GM18858 (cell line): ENCODE data around the gene GNB1L.

Experiments
- ATAC-seq: cut with Tn5 transposase; IDR thresholded peaks from one replicate; pipeline ENCODE4 v1.9.1; 2021; ENCODE audit not compliant: unreplicated experiment

The GNB1L gene

DNA sequence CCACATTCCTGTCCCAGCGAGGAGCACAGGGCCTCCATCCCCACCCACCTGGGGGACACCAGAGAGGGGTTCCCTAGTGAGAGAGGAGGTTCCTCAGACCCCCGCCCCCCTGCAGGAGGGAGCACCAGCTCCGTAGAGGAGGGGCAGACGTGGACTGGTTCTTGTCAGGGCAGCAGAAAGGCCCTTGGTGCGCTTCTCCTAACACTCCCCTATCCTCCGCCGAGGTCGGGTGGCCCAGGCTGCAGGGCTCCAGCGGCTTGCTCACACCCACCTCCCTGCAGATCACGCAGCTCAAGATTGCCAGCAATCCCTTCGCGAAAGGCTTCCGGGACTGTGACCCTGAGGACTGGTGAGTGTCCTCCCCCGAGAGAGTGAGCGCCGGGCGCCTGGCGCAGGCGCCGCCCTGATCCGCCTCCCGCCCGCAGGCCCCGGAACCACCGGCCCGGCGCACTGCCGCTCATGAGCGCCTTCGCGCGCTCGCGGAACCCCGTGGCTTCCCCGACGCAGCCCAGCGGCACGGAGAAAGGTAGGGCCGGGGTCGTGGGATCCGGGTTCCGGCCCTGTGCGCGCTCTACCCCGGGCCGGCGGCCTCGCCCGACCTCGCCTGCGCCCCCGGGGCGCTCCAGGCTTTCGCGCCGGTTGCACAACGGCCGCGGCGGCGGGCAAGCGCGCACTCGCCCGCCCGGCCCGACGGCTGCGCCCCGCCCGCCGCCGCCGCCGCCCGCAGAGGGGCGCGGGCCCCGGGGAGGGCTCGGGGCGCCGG, 89.0 kb downstream of the GNB1L start:
- ATAC-seq: no peak

DNA sequence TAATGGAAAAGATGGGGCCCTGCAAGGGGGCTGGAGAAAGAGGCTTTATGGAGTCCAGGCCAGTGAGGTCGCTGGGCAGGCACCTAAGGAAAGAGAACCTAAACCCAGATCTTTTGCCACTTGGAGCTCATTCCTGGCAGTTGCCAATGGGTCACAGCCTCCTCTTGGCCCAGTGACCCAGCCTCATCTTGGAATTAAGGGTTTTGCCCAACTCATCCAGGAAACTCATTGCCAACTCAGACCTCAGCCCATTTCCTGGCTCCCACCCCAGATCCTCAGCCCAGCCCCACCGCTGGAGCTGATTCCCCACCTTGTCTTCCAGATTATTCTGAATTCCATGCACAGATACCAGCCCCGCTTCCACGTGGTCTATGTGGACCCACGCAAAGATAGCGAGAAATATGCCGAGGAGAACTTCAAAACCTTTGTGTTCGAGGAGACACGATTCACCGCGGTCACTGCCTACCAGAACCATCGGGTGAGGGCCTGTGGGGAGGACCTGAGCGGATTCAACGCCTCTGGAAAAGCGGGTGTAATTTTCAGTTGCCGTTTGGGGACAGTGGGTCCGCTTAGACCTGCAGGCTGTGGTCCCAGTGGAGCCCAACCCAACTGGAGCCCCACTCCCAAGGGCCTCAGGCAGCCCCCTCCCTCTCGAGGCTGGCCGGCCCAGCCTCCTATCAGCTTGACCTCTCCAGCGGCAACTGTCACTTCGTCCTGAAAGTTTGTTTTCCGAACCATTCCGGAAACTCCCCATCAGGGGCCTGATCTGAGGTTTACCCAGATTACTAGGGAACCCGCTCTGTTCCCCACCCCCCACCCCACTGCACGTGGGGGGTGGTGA, 89.8 kb downstream of the GNB1L start:
- no peak for ATAC-seq

DNA sequence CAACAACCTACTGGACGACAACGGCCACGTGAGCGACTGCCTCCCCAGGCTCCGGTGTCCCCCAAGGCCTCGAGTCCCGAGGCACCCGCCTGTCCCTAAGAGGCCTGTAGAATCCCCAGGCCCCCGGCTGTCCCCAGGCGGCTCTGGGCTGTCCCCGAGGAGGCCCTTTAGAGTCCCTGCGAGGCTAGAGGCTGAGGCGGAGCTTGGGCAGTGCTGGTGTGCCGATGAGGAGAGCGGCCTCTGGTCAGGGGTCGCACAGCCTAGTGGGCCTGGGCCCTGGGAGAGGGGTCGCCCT, 90.4 kb downstream of the GNB1L start:
- ATAC-seq: no peak

DNA sequence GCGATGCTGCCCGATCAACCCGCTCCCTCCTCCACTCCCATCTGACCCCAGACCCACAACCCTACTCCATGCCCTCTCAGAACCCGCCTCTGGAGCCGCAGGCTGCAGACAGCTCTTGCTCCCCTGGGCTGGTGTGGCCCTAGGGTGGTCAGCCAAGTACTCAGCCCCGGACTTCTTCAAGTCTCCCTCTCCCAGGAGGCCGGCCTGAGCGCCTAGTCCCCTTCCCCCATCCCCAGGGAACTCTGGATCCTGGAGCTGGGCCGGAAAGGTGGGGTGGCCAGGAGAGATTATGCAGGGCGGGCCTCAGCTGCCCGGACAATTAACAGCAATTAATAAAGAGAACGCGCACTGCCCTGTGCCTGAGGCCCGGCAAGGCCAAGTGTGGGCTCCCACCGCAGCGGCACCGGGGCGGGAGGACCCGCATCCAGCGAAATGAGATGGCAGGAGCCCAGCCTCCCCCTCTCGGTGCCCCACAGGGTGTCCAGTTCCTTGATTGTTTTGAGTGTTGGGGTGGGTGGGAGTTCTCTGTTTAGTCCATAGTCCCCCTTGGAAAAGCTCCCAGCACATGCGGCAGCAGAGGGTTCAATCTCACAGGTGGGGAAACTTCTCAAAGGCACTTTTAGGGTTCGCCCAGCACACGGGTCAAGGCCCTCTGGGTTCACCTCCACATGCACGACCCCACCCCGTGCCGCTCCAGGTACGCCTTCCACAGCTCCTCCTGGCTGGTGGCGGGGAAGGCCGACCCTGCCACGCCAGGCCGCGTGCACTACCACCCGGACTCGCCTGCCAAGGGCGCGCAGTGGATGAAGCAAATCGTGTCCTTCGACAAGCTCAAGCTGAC, 91.0 kb downstream of the GNB1L start:
- ATAC-seq: no peak

DNA sequence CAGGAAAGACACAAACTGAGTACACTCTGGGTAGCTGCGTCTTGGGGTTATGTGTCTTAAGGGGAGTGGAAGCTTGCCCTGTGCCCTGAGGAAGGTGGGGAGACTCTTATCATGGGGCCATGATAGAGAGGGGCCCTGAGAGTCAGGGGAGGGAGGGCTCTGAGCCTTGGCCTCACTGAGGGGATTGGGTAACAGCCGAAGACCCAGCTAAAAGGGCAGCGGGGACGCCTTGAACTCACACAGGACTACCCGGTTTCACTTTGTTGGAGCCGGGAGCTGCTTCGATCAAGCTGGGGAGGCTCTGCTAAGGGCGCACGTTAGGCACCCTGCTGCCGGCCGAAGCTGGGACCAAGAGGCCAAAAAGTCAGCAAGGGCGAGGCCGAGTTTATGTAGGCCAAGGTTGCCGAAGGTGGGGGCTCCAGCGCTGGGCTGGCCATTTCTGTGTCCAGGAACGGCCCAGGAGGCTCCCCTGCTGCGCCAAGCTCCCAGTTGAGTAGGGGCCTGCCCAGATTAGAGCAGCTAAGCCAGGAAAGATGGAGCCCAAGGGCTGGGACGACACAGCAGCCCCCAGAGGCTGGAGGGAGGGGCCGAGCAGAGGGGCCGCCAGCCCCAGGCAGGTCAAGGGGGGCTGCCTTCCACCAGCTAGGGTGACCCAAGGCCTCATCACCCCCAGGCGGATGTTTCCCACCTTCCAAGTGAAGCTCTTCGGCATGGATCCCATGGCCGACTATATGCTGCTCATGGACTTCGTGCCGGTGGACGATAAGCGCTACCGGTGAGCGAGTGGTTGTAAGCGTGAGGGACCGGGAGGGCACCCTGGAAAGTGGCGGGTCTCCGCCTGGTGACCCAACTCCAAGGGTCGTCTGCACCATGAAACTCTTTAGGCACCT, 91.9 kb downstream of the GNB1L start:
- ATAC-seq: no peak

DNA sequence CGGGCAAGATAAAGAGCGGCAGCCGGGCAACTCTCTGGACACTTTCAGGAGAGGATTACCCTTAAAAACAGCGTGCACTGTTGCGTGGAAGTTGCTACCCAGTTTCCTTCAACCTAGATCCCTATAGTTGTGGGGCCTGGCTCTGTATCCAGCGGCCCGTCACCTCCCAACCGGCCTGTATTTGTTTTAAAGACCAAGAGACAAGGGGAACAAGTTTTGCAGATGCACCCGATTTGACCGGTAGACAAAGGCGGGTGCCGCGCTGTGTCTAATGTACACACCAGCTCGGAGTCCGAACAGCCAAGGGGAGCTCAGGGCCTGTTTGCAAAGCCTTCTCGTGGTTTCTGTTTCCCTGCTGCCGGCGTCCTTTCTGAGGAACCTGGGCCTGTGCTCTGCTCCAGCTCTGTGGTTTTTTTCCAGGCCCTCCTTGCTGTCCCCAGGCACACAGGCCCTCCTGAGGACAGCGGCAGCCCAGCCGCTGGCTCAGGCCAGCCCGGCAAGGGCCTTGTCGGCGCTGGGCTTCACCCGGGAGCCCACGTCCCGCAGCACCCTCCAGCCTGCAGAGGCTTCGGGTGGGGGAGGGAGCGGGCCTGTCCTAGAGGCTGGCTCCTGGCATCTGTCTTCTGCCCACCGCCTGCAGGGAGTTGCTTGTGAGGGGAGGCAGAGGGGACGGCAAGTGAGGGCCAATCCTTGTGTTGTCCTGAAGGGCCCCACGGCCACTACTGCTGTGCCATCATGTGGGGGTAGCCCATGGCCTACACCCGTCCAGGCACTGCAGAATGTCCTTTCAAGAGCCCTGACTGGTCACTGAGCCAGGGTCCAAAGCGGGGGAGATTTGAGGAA, 92.7 kb downstream of the GNB1L start:
- no peak for ATAC-seq

DNA sequence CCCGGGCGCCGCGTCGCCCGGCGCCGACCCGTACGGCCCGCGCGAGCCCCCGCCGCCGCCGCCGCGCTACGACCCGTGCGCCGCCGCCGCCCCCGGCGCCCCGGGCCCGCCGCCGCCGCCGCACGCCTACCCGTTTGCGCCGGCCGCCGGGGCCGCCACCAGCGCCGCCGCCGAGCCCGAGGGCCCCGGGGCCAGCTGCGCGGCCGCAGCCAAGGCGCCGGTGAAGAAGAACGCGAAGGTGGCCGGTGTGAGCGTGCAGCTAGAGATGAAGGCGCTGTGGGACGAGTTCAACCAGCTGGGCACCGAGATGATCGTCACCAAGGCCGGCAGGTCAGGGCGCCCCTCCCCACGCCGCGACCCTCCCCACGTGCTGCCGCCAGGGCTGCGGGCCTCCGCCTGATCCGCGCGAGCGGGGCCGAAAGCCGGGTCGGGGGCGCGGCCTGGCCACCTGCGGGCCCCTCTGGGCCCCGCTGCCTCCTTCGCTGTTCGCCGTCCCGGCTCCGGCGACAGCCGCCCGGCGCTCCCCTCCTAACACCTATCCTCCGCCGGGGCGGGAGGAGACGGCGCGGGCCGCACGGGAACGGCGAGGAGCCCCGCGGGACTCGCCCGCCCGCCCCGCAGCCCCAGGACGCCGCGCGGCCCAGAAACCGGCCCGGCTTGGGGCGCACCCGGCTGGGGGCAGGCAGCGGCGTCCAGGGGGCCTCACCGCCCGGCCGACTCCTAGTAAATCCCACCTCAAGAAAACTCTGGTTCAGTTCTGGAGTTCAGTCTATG, 93.5 kb downstream of the GNB1L start:
- ATAC-seq: no peak

DNA sequence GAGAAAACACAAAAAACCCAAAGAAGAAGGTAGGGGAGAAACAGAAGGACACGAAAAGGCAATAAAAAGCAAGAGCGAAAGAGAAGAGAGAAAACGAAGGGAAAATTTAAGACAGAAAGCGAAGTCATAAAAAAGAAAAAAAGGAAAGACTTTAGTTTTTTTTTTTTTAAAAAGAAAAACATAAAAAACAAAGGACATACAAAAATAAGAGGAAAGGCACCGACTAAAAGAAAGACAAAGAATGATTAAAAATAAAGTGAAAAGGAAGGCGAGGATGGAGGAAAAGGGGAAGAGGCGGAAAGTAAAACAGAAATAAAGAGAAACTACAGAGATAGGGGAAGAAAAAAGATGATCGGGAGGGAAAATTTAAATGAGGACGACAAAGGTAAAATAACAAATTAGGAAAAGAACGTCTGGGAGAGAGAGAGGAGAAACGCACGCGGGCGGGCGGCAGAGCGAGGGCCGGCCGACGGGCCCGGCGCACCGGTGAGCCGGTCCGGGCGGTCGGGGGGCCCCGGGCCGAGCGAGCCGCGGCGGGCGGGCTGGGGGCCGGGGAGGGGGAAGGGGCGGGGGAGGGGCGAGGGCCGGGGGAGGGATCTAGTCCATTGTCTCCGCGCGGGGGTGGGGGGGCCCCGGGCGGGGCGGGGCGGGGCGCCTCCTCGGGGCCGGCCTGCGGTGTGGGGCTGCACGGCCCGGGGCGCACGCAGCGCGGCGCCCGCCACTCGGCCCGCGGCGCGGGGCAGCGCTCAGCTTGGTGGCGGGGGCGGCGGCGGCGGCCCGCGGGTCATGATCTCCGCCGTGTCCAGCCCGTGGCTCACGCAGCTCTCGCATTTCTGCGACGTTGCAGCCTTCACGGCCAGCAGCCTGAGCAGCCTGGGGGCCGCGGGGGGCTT, 94.4 kb downstream of the GNB1L start, which contains the start of gene TBX1:
TSS of gene TBX1 (plus strand) at position 721 of the 893 bp plus-strand sequence. CDS start at position 787, 66 bp downstream.
- no peak for ATAC-seq

DNA sequence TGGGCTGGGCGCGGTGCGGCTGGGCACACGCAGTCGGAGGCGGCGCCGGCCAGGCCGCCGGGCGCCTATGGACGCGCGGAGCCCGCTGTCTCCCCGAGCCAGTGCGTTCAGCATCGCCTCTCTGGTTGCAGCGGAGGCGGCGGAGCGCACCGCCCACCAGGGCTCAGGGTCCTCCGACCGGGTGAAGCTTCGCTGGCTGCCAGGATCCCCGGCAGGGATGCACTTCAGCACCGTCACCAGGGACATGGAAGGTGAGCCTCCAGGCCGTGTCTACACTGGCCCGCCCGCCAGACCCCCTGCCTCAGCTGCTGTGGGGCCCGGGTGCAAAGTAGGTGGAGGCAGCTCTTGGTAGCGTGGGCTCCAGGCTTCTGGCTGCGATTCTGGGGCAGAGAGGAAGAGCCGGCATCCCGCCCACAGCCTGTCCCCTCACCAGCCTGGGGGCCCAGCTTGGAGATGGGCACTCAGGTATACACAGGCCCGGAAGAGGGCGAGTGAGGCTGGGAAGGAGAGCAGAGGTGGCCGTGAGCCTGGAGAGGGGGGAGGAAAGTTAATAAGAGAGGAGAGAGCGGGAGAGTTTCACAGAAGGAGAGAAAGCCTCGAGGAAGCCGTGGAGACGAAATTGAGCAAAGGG, 95.1 kb downstream of the GNB1L start:
- ATAC-seq: no peak

DNA sequence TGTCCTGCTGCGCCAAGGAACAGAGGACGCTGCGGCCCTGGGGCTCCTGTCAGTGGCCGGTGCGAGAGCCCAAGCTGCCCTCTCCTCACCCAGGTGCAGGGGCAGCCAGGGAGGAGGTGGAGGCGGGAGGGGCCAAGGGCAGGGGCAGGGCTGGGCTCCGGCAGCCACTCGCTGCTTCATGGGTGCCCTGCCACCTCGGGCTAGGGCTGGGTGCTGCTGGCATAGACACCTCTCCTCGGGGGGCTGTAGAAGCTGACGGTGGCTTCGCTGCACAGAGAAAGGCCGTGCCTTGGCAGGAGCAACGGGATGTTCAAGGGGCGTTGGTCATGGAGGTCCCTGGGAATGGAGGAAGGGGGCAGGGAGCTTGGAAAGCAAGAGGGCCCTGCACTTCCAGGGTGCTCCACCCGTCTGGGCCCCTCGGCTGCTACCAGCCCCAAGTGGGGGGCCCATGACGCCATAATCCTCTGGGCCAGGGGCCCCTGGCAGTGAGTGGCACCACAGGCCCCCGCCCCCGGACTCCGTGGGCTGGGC, 95.7 kb downstream of the GNB1L start:
- no peak for ATAC-seq

DNA sequence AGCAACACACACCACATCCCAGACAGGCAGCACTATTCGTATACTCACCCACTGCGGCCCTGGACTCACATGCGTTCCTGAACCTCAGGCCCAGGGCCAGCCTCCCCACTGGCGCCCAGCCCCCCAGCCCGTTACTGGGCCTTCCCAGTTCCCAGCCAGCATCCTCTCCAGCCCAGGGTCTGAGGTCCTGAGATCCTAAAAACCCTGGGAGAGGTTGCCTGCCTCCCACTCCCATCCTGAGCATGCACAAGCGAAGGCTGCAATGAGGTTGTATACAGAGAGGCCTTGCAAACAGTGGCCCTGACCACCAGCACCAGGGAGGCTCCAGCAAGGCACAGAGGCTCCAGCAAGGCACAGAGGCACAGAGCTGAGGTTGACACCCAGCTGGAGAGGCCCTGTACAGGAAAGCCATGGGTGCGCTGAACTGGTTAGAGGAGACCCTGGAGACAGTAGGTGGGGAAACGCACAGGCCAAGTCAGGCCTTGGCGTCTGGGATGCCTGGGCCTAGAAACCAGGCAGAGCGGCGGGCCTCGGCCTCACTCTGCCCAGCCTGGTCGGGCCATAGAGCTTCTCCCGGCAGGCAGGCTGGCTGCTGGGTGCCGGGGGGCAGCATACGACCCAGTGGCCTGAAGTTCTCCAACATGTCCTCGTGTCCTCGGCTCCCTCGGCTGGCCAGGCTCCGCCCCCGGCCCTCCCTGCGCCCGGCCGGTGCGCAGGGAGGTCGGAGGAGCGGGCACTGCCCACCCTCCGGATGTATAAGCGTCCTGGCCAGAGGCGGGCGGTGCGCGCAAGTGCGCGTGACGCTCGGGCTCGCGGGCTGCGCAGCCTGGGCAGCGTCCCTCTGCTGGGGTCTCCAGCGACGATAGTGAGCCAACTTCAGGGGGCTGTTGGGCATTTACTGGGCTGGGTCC, 96.4 kb downstream of the GNB1L start:
- ATAC-seq: no peak

DNA sequence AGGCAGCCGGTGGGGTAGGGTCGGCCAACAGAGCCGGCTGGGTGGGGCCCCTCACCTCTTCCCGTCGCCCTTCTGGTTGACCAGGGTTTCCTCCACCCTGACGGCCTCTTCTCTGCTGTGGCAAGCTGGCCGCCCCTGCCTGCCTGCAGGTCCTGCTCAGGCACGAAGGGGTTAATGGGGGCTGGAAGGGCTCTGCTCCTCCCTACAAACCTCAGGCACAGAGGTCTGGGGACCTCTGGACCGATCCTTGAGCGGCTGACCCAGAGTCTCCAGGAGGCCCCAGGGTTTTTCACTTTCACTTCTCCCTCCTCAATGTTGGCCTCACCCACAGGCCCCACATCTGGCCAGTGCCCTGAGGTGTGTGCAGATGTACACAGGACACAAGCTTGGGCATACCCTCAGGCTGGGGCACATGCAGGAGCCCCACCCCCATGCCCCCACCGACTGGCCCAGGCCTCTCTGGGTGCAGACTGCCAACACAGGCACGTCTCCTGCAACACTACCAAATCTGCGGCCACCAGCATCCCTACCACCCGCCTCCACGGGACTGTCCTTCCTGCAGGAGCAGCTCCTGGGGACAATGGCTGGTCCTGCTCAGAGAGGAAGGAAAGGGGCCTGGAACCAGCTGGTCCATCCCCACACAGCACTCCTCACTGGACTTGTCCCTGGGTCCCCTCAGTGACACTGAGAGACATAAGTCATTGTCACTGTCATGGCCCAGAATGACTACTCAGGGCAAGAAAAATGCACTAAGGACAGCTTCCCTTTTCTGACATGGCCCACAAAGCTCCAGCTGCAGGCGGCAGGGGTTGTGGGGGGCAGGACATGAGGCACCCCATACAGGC, 97.3 kb downstream of the GNB1L start:
- ATAC-seq: no peak

DNA sequence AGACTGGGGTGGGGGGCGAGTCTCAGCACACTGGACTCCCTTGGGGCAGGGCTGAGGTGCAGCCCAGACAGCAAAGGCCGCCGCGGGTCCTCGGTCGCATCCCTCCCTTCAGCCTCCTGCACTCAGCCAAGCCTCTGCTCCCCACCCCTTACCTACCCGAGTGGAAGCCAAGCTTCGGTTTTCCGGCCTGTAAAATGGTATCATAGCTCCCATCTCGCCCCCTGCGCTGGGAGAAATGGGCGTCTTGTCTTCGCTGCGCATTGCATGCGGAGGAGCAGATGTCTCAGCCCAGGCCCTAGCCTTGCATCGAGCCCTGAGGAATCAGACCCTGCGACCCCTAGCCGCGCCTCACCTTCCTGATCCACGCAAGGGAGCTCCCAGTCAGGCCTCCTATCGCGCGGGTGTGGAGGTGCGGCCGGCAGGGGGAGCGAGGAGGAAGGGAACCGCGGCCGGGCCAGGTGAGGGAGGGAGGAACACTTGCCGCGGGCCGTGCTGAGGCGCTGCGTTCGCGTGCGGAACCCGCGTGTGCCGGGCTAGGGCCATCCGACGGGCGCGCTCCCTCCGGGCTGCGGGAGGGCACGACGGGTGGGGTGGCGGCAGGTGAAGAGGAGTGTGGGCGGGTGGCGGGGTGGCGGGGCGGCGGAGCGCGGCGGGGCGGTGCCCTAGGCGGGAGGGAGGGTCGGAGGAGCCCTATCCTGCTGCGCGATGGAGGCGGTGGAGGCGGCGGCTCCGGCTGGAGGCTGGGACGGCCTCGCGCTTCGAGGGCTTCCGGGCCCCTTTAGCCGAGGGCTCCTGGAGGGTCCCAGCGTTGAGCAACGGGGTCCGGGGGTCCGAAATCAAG, 98.2 kb downstream of the GNB1L start:
- no peak for ATAC-seq

DNA sequence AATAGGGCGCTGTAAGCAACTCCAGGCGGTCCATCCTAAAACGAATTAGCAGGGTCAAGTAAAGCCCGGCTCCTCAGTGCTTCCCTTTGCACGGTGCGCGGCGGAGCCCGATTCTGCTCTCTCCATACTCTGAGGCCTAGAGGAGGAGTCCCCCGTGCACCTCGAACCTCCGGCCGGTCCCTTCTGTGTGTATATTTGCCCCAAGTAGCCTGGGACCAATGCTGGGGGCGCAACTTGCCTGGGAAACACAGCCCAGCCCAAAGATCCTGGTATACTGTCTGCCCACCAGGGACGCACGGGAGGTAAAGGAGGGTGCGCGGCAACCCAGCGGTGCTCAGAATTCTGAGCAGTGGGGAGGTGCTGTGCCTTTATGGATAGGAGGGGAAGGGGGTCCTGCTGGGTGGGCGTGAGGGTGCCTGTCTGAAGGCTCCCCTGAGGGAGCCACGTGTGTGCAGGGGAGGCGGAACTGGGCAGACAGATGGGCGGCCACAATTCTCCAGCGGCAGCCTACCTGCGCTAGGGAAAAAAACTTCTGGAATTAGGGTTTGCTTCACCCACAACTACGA, 98.9 kb downstream of the GNB1L start:
- no peak for ATAC-seq
